Caco-2 (cell line): ENCODE data around the gene MRPS22. TPM values are rescaled to one million over a fixed set of nuclear protein-coding genes. Genes with fewer than 3 reads are reported as not detected.

Experiments
- BruUV-seq: library from RNA; stranded (reverse); fragments of 400-500 nt; replicated peaks from 2 replicates; lab custom pipeline; 2021; lab: Mats Ljungman, UMichigan
- CTCF ChIA-PET: fragments of 300-600 bp; sonication (Branson Sonifier 250); formaldehyde crosslinking; loops from one replicate; lab custom pipeline; 2022; ENCODE audit warnings: antibody characterized with exemption; lab: Charles Lee
- POLR2A ChIA-PET: fragments of 300-600 bp; sonication (Branson Sonifier 250); formaldehyde crosslinking; loops from one replicate; lab custom pipeline; 2022; ENCODE audit warnings: antibody characterized with exemption; lab: Charles Lee
- DNase-seq, 2 experiments: peaks; one replicate each; pipeline versions ENCODE4 v3.0.0 to v3.0.0-alpha.2; 2020 to 2022
- H3K27me3 ChIP-seq: replicated peaks from 2 replicates; pipeline ENCODE4 v1.6.0; 2011; ENCODE audit warnings: low read length; ENCODE audit not compliant: control insufficient read depth, insufficient read depth
- H3K36me3 ChIP-seq: 2 replicates; pipeline ENCODE4 v1.5.1; 2011; ENCODE audit warnings: low read length; ENCODE audit not compliant: control insufficient read depth, insufficient read depth
- H3K4me1 ChIP-seq: fragments of 250-450 bp; sonication (Bioruptor Pico); 2 replicates; pipeline ENCODE4 v1.5.1; 2020; ENCODE audit warnings: mild to moderate bottlenecking
- H3K4me3 ChIP-seq: 2 replicates; pipeline ENCODE4 v1.5.1; 2011; ENCODE audit warnings: low read depth, mild to moderate bottlenecking, control low read depth, low read length
- H3K9me3 ChIP-seq: fragments of 250-450 bp; sonication (Bioruptor Pico); 2 replicates; pipeline ENCODE4 v1.5.1; 2020; ENCODE audit warnings: mild to moderate bottlenecking, moderate library complexity
- H3K27ac Mint-ChIP-seq: one replicate; pipeline ENCODE4 v1.8.0; 2022; ENCODE audit warnings: mixed read lengths; ENCODE audit not compliant: unreplicated experiment
- H3K27me3 Mint-ChIP-seq: one replicate; pipeline ENCODE4 v1.8.0; 2022; ENCODE audit warnings: mixed read lengths; ENCODE audit not compliant: insufficient read depth, unreplicated experiment
- H3K36me3 Mint-ChIP-seq: one replicate; pipeline ENCODE4 v1.8.0; 2022; ENCODE audit warnings: mild to moderate bottlenecking, mixed read lengths; ENCODE audit not compliant: insufficient read depth, unreplicated experiment
- H3K4me1 Mint-ChIP-seq: one replicate; pipeline ENCODE4 v1.8.0; 2022; ENCODE audit warnings: low read depth, mixed read lengths; ENCODE audit not compliant: unreplicated experiment
- H3K4me3 Mint-ChIP-seq: one replicate; pipeline ENCODE4 v1.8.0; 2022; ENCODE audit warnings: mild to moderate bottlenecking, moderate library complexity, mixed read lengths; ENCODE audit not compliant: unreplicated experiment
- H3K9me3 Mint-ChIP-seq: one replicate; pipeline ENCODE4 v1.8.0; 2022; ENCODE audit warnings: mixed read lengths; ENCODE audit not compliant: unreplicated experiment
- CTCF ChIP-seq, 2 experiments: fragments of 200-600 bp in 1 of 2; IDR thresholded peaks; 1 replicate in 1 of 2; 2 replicates in 1 of 2; pipeline versions ENCODE4 v1.5.1 to v1.8.0; 2011 to 2022; ENCODE audit warnings: antibody characterized with exemption in 1 of 2, control low read depth in 1 of 2, inconsistent platforms in 1 of 2, low read depth in 1 of 2, low read length in 1 of 2, mild to moderate bottlenecking in 1 of 2, moderate library complexity in 1 of 2; ENCODE audit not compliant: insufficient read depth in 1 of 2, severe bottlenecking in 1 of 2, unreplicated experiment in 1 of 2
- intact Hi-C: fragments of 100-400 bp; cut with micrococcal nuclease; formaldehyde crosslinking; loops from one replicate; pipeline ENCODE4 v1.10.0; 2022; ENCODE audit not compliant: unreplicated experiment
- total RNA-seq: library from RNA; stranded (reverse); gene quantifications from 2 replicates; pipeline ENCODE4 v1.2.3, GENCODE V29; 2022

The MRPS22 gene
- total RNA-seq, 1 experiment from 2014 or later: 63.9 TPM

DNA sequence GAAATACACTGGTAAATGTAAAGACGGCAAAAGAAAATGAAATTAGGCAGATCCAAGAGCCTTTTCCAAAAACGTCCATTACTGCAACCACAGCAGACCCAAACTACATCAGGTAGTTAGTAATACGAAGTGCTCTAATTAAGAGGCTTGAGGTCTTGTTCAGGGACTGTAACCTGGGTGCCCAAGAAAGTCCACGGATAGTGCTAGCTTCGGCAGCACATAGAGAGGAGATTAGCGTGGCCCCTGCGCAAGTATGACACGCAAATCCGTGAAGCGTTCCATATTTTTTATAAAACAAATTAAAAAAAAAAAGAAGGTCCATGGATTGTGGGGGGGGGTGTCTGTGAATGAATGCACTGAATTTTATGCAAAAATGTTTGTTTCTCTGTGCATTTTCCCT lies 44.3 kb downstream of the MRPS22 start:
- no TSS peak for BruUV-seq
- no peaks in the 10 kb centered on the region for H3K9me3 ChIP-seq
- H3K4me3 Mint-ChIP-seq: peak overlapping the region; percentile 83
- H3K4me3 ChIP-seq: peak overlapping the region; percentile 17
- H3K27me3 ChIP-seq: no peaks in the 10 kb centered on the region
- H3K36me3 Mint-ChIP-seq: peaks cover 24% of the 10 kb centered on the region
- CTCF ChIA-PET: no interaction called here
- no peak for TF ChIP-seq CTCF (IDR thresholded peaks at IDR 0.05; ENCODE audit: insufficient read depth in 1 of 2, low read depth in 1 of 2, low read length in 1 of 2, severe bottlenecking in 1 of 2, unreplicated experiment in 1 of 2)
- H3K27ac Mint-ChIP-seq: peak overlapping the region; percentile 97
- H3K9me3 Mint-ChIP-seq: no peaks in the 10 kb centered on the region
- H3K4me1 ChIP-seq: 0 out of 2 replicates have a peak, but pooled peaks cover 3% of the 10 kb centered on the region
- POLR2A ChIA-PET: no interaction called here
- intact Hi-C loops: no loop called here
- no peaks in the 10 kb centered on the region for H3K36me3 ChIP-seq
- H3K4me1 Mint-ChIP-seq: no peaks in the 10 kb centered on the region
- no peaks in the 10 kb centered on the region for H3K27me3 Mint-ChIP-seq
- no peak for DNase-seq

DNA sequence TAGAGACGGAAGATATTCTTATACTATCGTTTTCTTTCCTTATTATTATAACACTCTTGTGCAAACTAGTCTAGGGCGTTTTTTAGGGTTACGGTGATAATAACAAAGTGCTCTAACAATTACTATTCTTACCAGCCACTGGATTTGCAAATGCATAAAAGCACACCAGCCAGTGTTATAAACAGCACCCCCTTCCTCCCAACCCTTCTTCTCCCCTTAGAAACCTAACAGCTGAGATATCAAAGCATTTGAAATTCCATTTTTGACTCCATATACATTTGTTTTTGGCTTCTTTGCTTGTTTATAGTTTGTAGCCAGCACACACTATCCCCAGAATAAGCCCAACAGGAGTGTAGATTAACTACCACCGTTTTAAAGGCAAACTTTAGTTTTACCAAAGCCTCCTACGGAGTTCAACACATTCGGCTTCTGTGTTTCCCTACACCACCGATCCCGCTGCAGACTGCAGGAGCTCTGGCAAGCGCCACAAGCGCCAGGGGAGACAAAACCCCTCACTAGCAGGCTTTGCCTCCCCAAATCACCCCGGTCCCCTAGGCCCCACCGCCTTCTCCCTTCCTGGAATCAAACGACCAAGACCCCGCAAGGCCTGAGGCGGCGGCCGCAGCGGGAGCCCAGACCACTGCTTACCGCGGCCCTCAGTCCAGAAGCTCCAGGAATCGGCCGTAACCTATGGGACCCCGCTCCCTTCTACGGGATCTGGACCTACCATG lies 45.2 kb downstream of the MRPS22 start:
- H3K36me3 ChIP-seq: no peaks in the 10 kb centered on the region
- Mint-ChIP-seq H3K4me3 (peak overlapping the region; percentile 83), H3K36me3 (peaks cover 24% of the 10 kb centered on the region), H3K4me1 (no peaks in the 10 kb centered on the region), H3K9me3 (no peaks in the 10 kb centered on the region), H3K27me3 (no peaks in the 10 kb centered on the region), H3K27ac (peak overlapping the region; percentile 97)
- intact Hi-C loops: no loop called here
- BruUV-seq: TSS peak; percentile 69
- peak overlapping the region; percentile 68 for H3K4me3 ChIP-seq
- POLR2A ChIA-PET: interaction anchor here (1.4 kb wide), 1 partner anchor 35 kb away, joined by 9 read pairs; no protein-coding TSS in a partner anchor
- TF ChIP-seq CTCF (IDR thresholded peaks at IDR 0.05; ENCODE audit: insufficient read depth in 1 of 2, low read depth in 1 of 2, low read length in 1 of 2, severe bottlenecking in 1 of 2, unreplicated experiment in 1 of 2): no peak
- CTCF ChIA-PET: interaction anchor here (2.2 kb wide), 1 partner anchor 35 kb away, joined by 14 read pairs; no protein-coding TSS in a partner anchor
- H3K4me1 ChIP-seq: 0 out of 2 replicates have a peak, but pooled peaks cover 3% of the 10 kb centered on the region
- DNase-seq: no peak
- H3K9me3 ChIP-seq: no peaks in the 10 kb centered on the region
- H3K27me3 ChIP-seq: no peaks in the 10 kb centered on the region

DNA sequence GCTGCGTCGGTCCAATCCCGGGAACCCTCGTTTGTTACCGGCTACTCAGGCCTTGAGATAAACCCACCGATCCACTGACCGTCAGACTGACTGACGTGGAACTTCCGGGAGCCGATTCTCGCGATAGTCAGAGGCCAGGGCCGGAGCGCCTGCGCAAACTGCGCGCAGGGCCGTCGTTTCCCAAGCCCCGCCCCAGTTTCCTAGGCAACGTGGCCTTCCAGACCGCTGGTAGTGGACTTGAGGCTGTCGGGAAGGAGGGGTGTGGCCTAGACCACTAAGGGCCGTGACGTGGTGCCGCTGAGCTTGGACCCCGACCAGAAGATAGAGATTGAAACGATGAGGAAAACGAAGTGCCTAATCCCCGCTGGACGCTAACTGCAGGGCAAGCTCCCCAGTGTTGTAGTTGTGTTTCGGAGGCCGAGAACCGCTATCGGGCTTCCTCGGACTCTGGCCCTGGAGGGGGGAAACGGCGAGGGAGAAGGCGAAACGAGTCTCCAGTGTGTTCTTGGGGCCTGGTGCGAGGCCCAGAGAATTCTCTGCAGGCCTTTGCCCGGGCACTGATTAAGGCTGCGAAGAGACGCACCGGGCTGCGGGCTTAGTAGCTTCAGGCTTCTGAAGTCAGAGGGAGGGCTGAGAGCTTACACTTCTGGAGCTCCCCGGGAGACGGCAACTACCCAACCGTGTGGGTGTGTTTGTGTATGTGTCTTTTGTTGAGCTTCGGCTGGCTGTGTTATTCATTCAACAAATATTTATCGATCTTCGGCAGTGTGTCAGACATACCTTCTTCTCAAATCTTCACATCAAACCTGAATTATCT lies 45.9 kb downstream of the MRPS22 start, which contains the start of gene COPB2:
COPB2 (minus strand) TSS at position 96 of the 817 bp plus-strand sequence. CDS start 97 bp downstream, outside the sequence.
- no peaks in the 10 kb centered on the region for H3K9me3 Mint-ChIP-seq
- H3K27ac Mint-ChIP-seq: peak within 1 kb of the TSS; percentile 97
- Histone ChIP-seq H3K9me3 (no peaks in the 10 kb centered on the region), H3K4me3 (peak within 1 kb of the TSS; percentile 85), H3K4me1 (0 out of 2 replicates have a peak, but pooled peaks cover 3% of the 10 kb centered on the region), H3K36me3 (no peaks in the 10 kb centered on the region), H3K27me3 (no peaks in the 10 kb centered on the region)
- H3K36me3 Mint-ChIP-seq: peaks cover 24% of the 10 kb centered on the region
- H3K27me3 Mint-ChIP-seq: no peaks in the 10 kb centered on the region
- intact Hi-C loops: no loop called here
- ChIA-PET POLR2A (interaction anchor here (0.6 to 1.4 kb wide), 2 partner anchors 36 to 265 kb away, joined by 3 to 9 read pairs; no protein-coding TSS in a partner anchor), CTCF (interaction anchor here (2.2 kb wide), 1 partner anchor 36 kb away, joined by 14 read pairs; no protein-coding TSS in a partner anchor)
- peak within 1 kb of the TSS; percentile 83 for H3K4me3 Mint-ChIP-seq
- TF ChIP-seq CTCF (IDR thresholded peaks at IDR 0.05; ENCODE audit: insufficient read depth in 1 of 2, low read depth in 1 of 2, low read length in 1 of 2, severe bottlenecking in 1 of 2, unreplicated experiment in 1 of 2): no peak
- peak; percentile 99 for DNase-seq
- no peaks in the 10 kb centered on the region for H3K4me1 Mint-ChIP-seq
- TSS peak; percentile 76 for BruUV-seq
